OCI-LY7 (cell line): ENCODE measurements around the gene TMEM97. TPM values are rescaled to one million over a fixed set of nuclear protein-coding genes. Genes with fewer than 3 reads are reported as not detected.
A peak's percentile ranks its signal among the peaks of the same experiment; 100 is the strongest.

Experiments used
- BruUV-seq: library from RNA; stranded (reverse); fragments of 400-500 nt; replicated peaks from 2 replicates; lab custom pipeline; 2021; lab: Mats Ljungman, UMichigan
- CTCF ChIA-PET: fragments of 300-600 bp; sonication (Branson Sonifier 250); formaldehyde crosslinking; loops from one replicate; lab custom pipeline; 2022; ENCODE audit warnings: antibody characterized with exemption; ENCODE audit not compliant: unreplicated experiment; lab: Charles Lee
- POLR2A ChIA-PET: fragments of 300-600 bp; sonication (Branson Sonifier 250); formaldehyde crosslinking; loops from one replicate; lab custom pipeline; 2022; ENCODE audit warnings: antibody characterized with exemption; lab: Charles Lee
- DNase-seq: peaks from one replicate; pipeline ENCODE4 v3.0.0-alpha.2; 2015; ENCODE audit warnings: low spot score
- H2AFZ ChIP-seq: fragments of 200-600 bp; sonication (generic), shearing (Covaris generic); 2 replicates; pipeline ENCODE4 v1.6.1; 2014; ENCODE audit warnings: mild to moderate bottlenecking, antibody characterized with exemption, low read length, moderate library complexity
- H3K27ac ChIP-seq: fragments of 200-600 bp; sonication (generic); 2 replicates; pipeline ENCODE4 v1.5.1; 2014; ENCODE audit warnings: mixed run types, low read depth, mild to moderate bottlenecking, moderate library complexity, low read length, inconsistent platforms; ENCODE audit not compliant: poor library complexity, severe bottlenecking
- H3K36me3 ChIP-seq: fragments of 200-600 bp; sonication (generic); 2 replicates; pipeline ENCODE4 v1.6.1; 2014; ENCODE audit warnings: mild to moderate bottlenecking, antibody characterized with exemption, low read length, moderate library complexity, mixed read lengths; ENCODE audit not compliant: insufficient read depth
- H3K4me1 ChIP-seq: fragments of 200-600 bp; sonication (generic); 2 replicates; pipeline ENCODE4 v1.5.1; 2014; ENCODE audit warnings: mild to moderate bottlenecking, low read length; ENCODE audit not compliant: insufficient read depth, poor library complexity, severe bottlenecking
- H3K4me2 ChIP-seq: fragments of 200-600 bp; sonication (generic); 2 replicates; pipeline ENCODE4 v1.6.1; 2014; ENCODE audit warnings: mild to moderate bottlenecking, low read length
- H3K4me3 ChIP-seq: fragments of 200-600 bp; sonication (generic); 2 replicates; pipeline ENCODE4 v1.5.1; 2014; ENCODE audit warnings: mild to moderate bottlenecking, low read depth, low read length; ENCODE audit not compliant: poor library complexity, severe bottlenecking
- H3K79me2 ChIP-seq: fragments of 200-600 bp; sonication (generic); 2 replicates; pipeline ENCODE4 v1.6.1; 2016; ENCODE audit warnings: low read depth, mild to moderate bottlenecking, low read length, moderate library complexity, mixed read lengths; ENCODE audit not compliant: insufficient read depth
- H3K9me2 ChIP-seq: fragments of 200-600 bp; sonication (generic); 2 replicates; pipeline ENCODE4 v1.6.1; 2016; ENCODE audit warnings: mild to moderate bottlenecking, low read length, mixed read lengths; ENCODE audit not compliant: insufficient read depth
- H3K9me3 ChIP-seq: fragments of 200-600 bp; sonication (generic); 2 replicates; pipeline ENCODE4 v1.6.1; 2014; ENCODE audit warnings: mild to moderate bottlenecking, mixed run types, low read length, mixed read lengths
- H4K20me1 ChIP-seq: fragments of 200-600 bp; sonication (generic); 2 replicates; pipeline ENCODE4 v1.6.1; 2014; ENCODE audit warnings: mild to moderate bottlenecking, antibody characterized with exemption, low read length, moderate library complexity, mixed read lengths; ENCODE audit not compliant: insufficient read depth
- CTCF ChIP-seq: fragments of 200-600 bp; sonication (generic); conservative IDR thresholded peaks from 2 replicates; pipeline ENCODE4 v1.5.1; 2014; ENCODE audit warnings: mild to moderate bottlenecking, antibody characterized with exemption, low read length, moderate library complexity, mixed read lengths
- EZH2phosphoT487 ChIP-seq: fragments of 200-600 bp; sonication (generic); IDR thresholded peaks from 2 replicates; pipeline ENCODE4 v1.6.1; 2018; ENCODE audit warnings: low read depth, borderline replicate concordance, mild to moderate bottlenecking, mixed run types, antibody characterized with exemption, low read length, moderate library complexity, mixed read lengths
- intact Hi-C: fragments of 100-400 bp; cut with micrococcal nuclease; formaldehyde crosslinking; loops from one replicate; pipeline ENCODE4 v1.10.0; 2022; ENCODE audit not compliant: unreplicated experiment
- total RNA-seq, 2 experiments: library from RNA; depleted of rRNA in 1 of 2; stranded (reverse); fragments of >200 nt in 1 of 2; shearing (Covaris generic) in 1 of 2; gene quantifications; 2 replicates each; pipeline ENCODE4 v1.2.3, GENCODE V29; 2014 to 2022

The TMEM97 gene
- total RNA-seq, 2 experiments from 2014 or later: 65.7 to 69.6 TPM

GRCh38 chr17:28326114-28326513 lies 7.1 kb downstream of the TMEM97 start:
- intact Hi-C loops: no loop called here
- POLR2A ChIA-PET: interaction anchor here (0.6 to 1.1 kb wide), 3 partner anchors 16 to 31 kb away, joined by 3 to 4 read pairs (median 4); partner anchors contain the start of gene POLDIP2
- Histone ChIP-seq H3K4me3 (no peak overlapping the region), H3K4me1 (peaks cover 18% of the 10 kb centered on the region), H3K4me2 (no peak overlapping the region), H3K36me3 (peaks cover 76% of the 10 kb centered on the region), H3K27ac (no peak overlapping the region), H4K20me1 (0 out of 2 replicates have a peak, but pooled peaks cover 7% of the 10 kb centered on the region), H2AFZ (no peak overlapping the region), H3K9me3 (no peaks in the 10 kb centered on the region), H3K9me2 (no peaks in the 10 kb centered on the region), H3K79me2 (peaks cover 49% of the 10 kb centered on the region)
- TF ChIP-seq EZH2phosphoT487: no peak
- TF ChIP-seq CTCF: no peak
- no peak for DNase-seq
- no TSS peak for BruUV-seq
- CTCF ChIA-PET: no interaction called here

DNA sequence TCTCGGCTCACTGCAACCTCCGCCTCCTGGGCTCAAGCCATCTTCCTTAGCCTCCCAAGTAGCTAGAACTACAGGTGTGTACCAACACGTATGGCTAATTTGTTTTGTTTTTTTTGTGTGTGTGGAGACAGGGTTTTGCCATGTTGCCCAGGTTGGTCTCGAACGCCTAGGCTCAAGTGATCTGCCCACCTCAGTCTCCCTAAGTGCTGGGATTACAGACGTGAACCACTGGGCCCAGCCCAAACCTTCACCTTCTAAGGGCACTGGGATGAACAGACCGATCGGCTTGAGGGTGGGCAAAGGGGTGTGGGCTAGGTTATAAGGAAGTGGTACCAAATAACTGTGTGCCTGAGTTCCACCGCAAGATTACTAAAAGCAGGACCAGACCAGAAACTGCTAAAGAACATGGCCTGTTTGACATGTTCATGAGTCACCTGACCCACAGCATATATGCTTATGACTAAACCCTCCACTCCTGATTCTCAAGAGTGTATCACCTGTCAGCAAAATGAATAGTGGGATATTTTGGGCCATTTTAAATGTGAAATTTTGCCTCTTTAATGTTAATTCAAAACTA lies 8.1 kb downstream of the TMEM97 start:
- no peak for DNase-seq
- intact Hi-C loops: no loop called here
- Histone ChIP-seq H3K4me2 (no peak overlapping the region), H3K9me2 (no peaks in the 10 kb centered on the region), H3K4me3 (no peak overlapping the region), H3K27ac (no peak overlapping the region), H2AFZ (no peak overlapping the region), H3K9me3 (no peaks in the 10 kb centered on the region), H3K36me3 (peaks cover 66% of the 10 kb centered on the region), H3K79me2 (peaks cover 38% of the 10 kb centered on the region), H4K20me1 (0 out of 2 replicates have a peak, but pooled peaks cover 7% of the 10 kb centered on the region), H3K4me1 (peaks cover 10% of the 10 kb centered on the region)
- ChIA-PET POLR2A (interaction anchor here (0.6 kb wide), 2 partner anchors 17 to 19 kb away, joined by 3 to 4 read pairs; no protein-coding TSS in a partner anchor), CTCF (no interaction called here)
- TF ChIP-seq EZH2phosphoT487 (no peak), CTCF (no peak)
- BruUV-seq: TSS peak; percentile 25

DNA sequence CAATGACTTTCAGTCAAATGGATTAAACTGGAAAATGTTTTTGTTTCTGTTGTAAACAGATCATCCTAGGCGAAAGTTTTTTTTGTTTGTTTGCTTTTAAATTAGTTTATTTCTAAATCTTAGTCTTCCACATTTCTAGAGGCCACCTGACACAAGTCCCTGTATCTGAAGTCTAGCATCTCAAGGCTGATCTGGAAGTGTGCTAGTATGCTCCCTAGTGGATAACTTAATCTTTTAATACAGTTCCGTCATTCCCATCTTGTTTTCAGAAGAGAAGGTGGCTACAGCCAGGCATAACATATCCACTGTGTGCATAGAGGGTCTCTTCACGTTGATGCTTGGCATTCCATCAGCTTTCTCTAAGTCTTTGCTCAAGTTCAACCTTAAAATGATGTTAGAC lies 8.7 kb downstream of the TMEM97 start:
- Histone ChIP-seq H3K4me2 (no peak overlapping the region), H3K36me3 (peaks cover 60% of the 10 kb centered on the region), H3K27ac (no peak overlapping the region), H3K4me1 (peaks cover 10% of the 10 kb centered on the region), H4K20me1 (0 out of 2 replicates have a peak, but pooled peaks cover 7% of the 10 kb centered on the region), H3K4me3 (no peak overlapping the region), H3K9me3 (no peaks in the 10 kb centered on the region), H2AFZ (no peak overlapping the region), H3K9me2 (no peaks in the 10 kb centered on the region), H3K79me2 (peaks cover 33% of the 10 kb centered on the region)
- CTCF ChIA-PET: no interaction called here
- intact Hi-C loops: no loop called here
- POLR2A ChIA-PET: interaction anchor here (0.7 kb wide), 1 partner anchor 72 kb away, joined by 3 read pairs; no protein-coding TSS in a partner anchor
- BruUV-seq: no TSS peak
- no peak for TF ChIP-seq EZH2phosphoT487
- peak; percentile 26; the same call in 1 of the 2 replicates for TF ChIP-seq CTCF
- DNase-seq: no peak
